Neural progenitor cell (in vitro differentiated cells): ENCODE data around the gene OSBPL8. TPM values are rescaled to one million over a fixed set of nuclear protein-coding genes. Genes with fewer than 3 reads are reported as not detected.
"Not testable (repeated sequence)": the region's sequence is repeated elsewhere in the genome, so short reads cannot be mapped to it uniquely, and the experiment has no call there.

Experiments
- DNase-seq: peaks from one replicate; pipeline ENCODE4 v3.0.0-alpha.2; 2016; ENCODE audit warnings: low spot score
- H2AFZ ChIP-seq: fragments of 200-600 bp; sonication (generic); replicated peaks from 2 replicates; pipeline ENCODE4 v1.6.1; 2016; ENCODE audit warnings: antibody characterized with exemption
- H3F3A ChIP-seq: fragments of 200-600 bp; sonication (generic); 2 replicates; pipeline ENCODE4 v1.6.1; 2016; ENCODE audit warnings: antibody characterized with exemption, low read depth
- H3K27ac ChIP-seq: fragments of 200-600 bp; sonication (generic); 2 replicates; pipeline ENCODE4 v1.5.1; 2016; ENCODE audit warnings: mild to moderate bottlenecking
- H3K27me3 ChIP-seq: fragments of 200-600 bp; sonication (generic); 2 replicates; pipeline ENCODE4 v1.6.1; 2016; ENCODE audit warnings: mild to moderate bottlenecking, moderate library complexity
- H3K36me3 ChIP-seq: fragments of 200-600 bp; sonication (generic); 2 replicates; pipeline ENCODE4 v1.5.1; 2016
- H3K4me1 ChIP-seq: fragments of 200-600 bp; sonication (generic); 2 replicates; pipeline ENCODE4 v1.6.1; 2016; ENCODE audit warnings: mixed run types
- H3K4me2 ChIP-seq: fragments of 200-600 bp; sonication (generic); 2 replicates; pipeline ENCODE4 v1.6.1; 2016
- H3K4me3 ChIP-seq: fragments of 200-600 bp; sonication (generic); 2 replicates; pipeline ENCODE4 v1.5.1; 2016
- H3K79me2 ChIP-seq: fragments of 200-600 bp; sonication (generic); 2 replicates; pipeline ENCODE4 v1.6.1; 2016; ENCODE audit warnings: low read depth
- H3K9ac ChIP-seq: fragments of 200-600 bp; sonication (generic); 2 replicates; pipeline ENCODE4 v1.6.1; 2016
- H3K9me3 ChIP-seq: fragments of 200-600 bp; sonication (generic); 2 replicates; pipeline ENCODE4 v1.5.1; 2016; ENCODE audit warnings: low read depth
- H4K20me1 ChIP-seq: fragments of 200-600 bp; sonication (generic); 2 replicates; pipeline ENCODE4 v1.6.1; 2016; ENCODE audit warnings: low read depth
- H3K27ac Mint-ChIP-seq: 3 replicates; pipeline ENCODE4 v1.8.0; 2021; ENCODE audit warnings: mixed read lengths
- H3K27me3 Mint-ChIP-seq: 2 replicates; pipeline ENCODE4 v1.8.0; 2022; ENCODE audit warnings: low read depth, mild to moderate bottlenecking, inconsistent platforms, moderate library complexity, mixed read lengths; ENCODE audit not compliant: insufficient read depth
- H3K36me3 Mint-ChIP-seq: 3 replicates; pipeline ENCODE4 v1.8.0; 2021; ENCODE audit warnings: mixed read lengths
- H3K4me1 Mint-ChIP-seq: 3 replicates; pipeline ENCODE4 v1.8.0; 2021; ENCODE audit warnings: mixed read lengths
- H3K4me3 Mint-ChIP-seq: 3 replicates; pipeline ENCODE4 v1.8.0; 2021; ENCODE audit warnings: mild to moderate bottlenecking, moderate library complexity, mixed read lengths
- H3K9me3 Mint-ChIP-seq: 3 replicates; pipeline ENCODE4 v1.8.0; 2020; ENCODE audit warnings: mixed read lengths
- CTCF ChIP-seq: fragments of 200-600 bp; sonication (generic); IDR thresholded peaks from 2 replicates; pipeline ENCODE4 v1.5.1; 2017; ENCODE audit warnings: antibody characterized with exemption, mild to moderate bottlenecking
- EZH2 ChIP-seq: fragments of 200-600 bp; sonication (generic); IDR thresholded peaks from 2 replicates; pipeline ENCODE4 v1.6.1; 2017; ENCODE audit warnings: antibody characterized with exemption, mild to moderate bottlenecking, moderate library complexity
- EZH2phosphoT487 ChIP-seq: fragments of 200-600 bp; sonication (generic); IDR thresholded peaks from 2 replicates; pipeline ENCODE4 v1.6.1; 2017; ENCODE audit warnings: antibody characterized with exemption
- total RNA-seq: library from RNA; depleted of rRNA; stranded (reverse); fragments of >200 nt; gene quantifications from 2 replicates; pipeline ENCODE4 v1.2.3, GENCODE V29; 2015; ENCODE audit warnings: low replicate concordance

OSBPL8 gene
- total RNA-seq, 1 donor from 2014 or later: 93.6 TPM

GRCh38 chr12:76368230-76368629 is 191.3 kb downstream of the OSBPL8 start:
- DNase-seq: no peak
- Mint-ChIP-seq H3K4me3 (no peak overlapping the region), H3K36me3 (peaks cover 49% of the 10 kb centered on the region), H3K27ac (no peak overlapping the region), H3K9me3 (peaks cover 2% of the 10 kb centered on the region), H3K27me3 (no peaks in the 10 kb centered on the region), H3K4me1 (no peaks in the 10 kb centered on the region)
- Histone ChIP-seq H3K4me1 (no peaks in the 10 kb centered on the region), H3F3A (no peaks in the 10 kb centered on the region), H3K27me3 (no peaks in the 10 kb centered on the region), H3K27ac (no peak overlapping the region), H2AFZ (no peak overlapping the region), H3K9me3 (no peaks in the 10 kb centered on the region), H3K4me3 (no peak overlapping the region), H3K36me3 (peaks cover 15% of the 10 kb centered on the region), H3K79me2 (no peaks in the 10 kb centered on the region), H3K4me2 (no peak overlapping the region), H3K9ac (no peak overlapping the region), H4K20me1 (no peaks in the 10 kb centered on the region)
- TF ChIP-seq EZH2phosphoT487: no peak
- TF ChIP-seq EZH2: no peak
- no peak for TF ChIP-seq CTCF

GRCh38 chr12:76366163-76366562 is 193.4 kb downstream of the OSBPL8 start:
- Mint-ChIP-seq H3K36me3 (peaks cover 55% of the 10 kb centered on the region), H3K4me1 (no peaks in the 10 kb centered on the region), H3K27ac (no peak overlapping the region), H3K4me3 (no peak overlapping the region), H3K27me3 (no peaks in the 10 kb centered on the region), H3K9me3 (peaks cover 2% of the 10 kb centered on the region)
- Histone ChIP-seq H3K4me2 (no peak overlapping the region), H2AFZ (no peak overlapping the region), H3K27me3 (no peaks in the 10 kb centered on the region), H3F3A (no peaks in the 10 kb centered on the region), H3K36me3 (peaks cover 15% of the 10 kb centered on the region), H3K9ac (no peak overlapping the region), H3K9me3 (no peaks in the 10 kb centered on the region), H3K79me2 (no peaks in the 10 kb centered on the region), H3K27ac (no peak overlapping the region), H3K4me1 (no peaks in the 10 kb centered on the region), H3K4me3 (no peak overlapping the region), H4K20me1 (no peaks in the 10 kb centered on the region)
- TF ChIP-seq CTCF (no peak), EZH2phosphoT487 (no peak), EZH2 (no peak)
- no peak for DNase-seq

- not testable (repeated sequence) for H2AFZ ChIP-seq, H3F3A ChIP-seq, H3K9me3 ChIP-seq, H3K27ac Mint-ChIP-seq, DNase-seq, H3K4me1 Mint-ChIP-seq, H3K36me3 ChIP-seq, H3K4me1 ChIP-seq, H3K4me3 Mint-ChIP-seq, H3K9me3 Mint-ChIP-seq, H3K4me3 ChIP-seq, H3K79me2 ChIP-seq, H3K27me3 Mint-ChIP-seq, H3K27ac ChIP-seq, H4K20me1 ChIP-seq, H3K27me3 ChIP-seq, H3K4me2 ChIP-seq, H3K9ac ChIP-seq
- H3K36me3 Mint-ChIP-seq: peaks cover 52% of the 10 kb centered on the region
These were observed 195.4 kb downstream of the OSBPL8 start for GRCh38 chr12:76364131-76364530.

- TF ChIP-seq EZH2phosphoT487 (no peak), EZH2 (no peak), CTCF (no peak)
- no peaks in the 10 kb centered on the region for H3K27me3 Mint-ChIP-seq
- Histone ChIP-seq H3K27me3 (no peaks in the 10 kb centered on the region), H2AFZ (no peak overlapping the region), H3K4me1 (no peaks in the 10 kb centered on the region), H3K9ac (no peak overlapping the region), H3K9me3 (no peaks in the 10 kb centered on the region), H3K4me2 (no peak overlapping the region), H4K20me1 (no peaks in the 10 kb centered on the region), H3K4me3 (no peak overlapping the region), H3K79me2 (no peaks in the 10 kb centered on the region), H3F3A (no peaks in the 10 kb centered on the region), H3K36me3 (peaks cover 18% of the 10 kb centered on the region), H3K27ac (no peak overlapping the region)
- no peak overlapping the region for H3K4me3 Mint-ChIP-seq
- DNase-seq: no peak
- peaks cover 23% of the 10 kb centered on the region for H3K36me3 Mint-ChIP-seq
- no peaks in the 10 kb centered on the region for H3K4me1 Mint-ChIP-seq
- H3K9me3 Mint-ChIP-seq: no peaks in the 10 kb centered on the region
- H3K27ac Mint-ChIP-seq: no peak overlapping the region
These were observed 199.3 kb downstream of the OSBPL8 start for GRCh38 chr12:76360316-76360715.
